SK-N-MC (cell line): ENCODE data around the gene SAMM50.
"Not testable (repeated sequence)": the region's sequence is repeated elsewhere in the genome, so short reads cannot be mapped to it uniquely, and the experiment has no call there.

Source experiments
- DNase-seq: peaks from one replicate; pipeline ENCODE4 v3.0.0-alpha.2; 2011; ENCODE audit warnings: low read depth, low spot score
- H3K27ac ChIP-seq: fragments of 200-600 bp; sonication (generic); 2 replicates; pipeline ENCODE4 v1.5.1; 2016; ENCODE audit warnings: mixed run types
- H3K36me3 ChIP-seq: fragments of 200-600 bp; sonication (generic); 2 replicates; pipeline ENCODE4 v1.6.1; 2017; ENCODE audit warnings: antibody characterized with exemption, low read length, mixed read lengths; ENCODE audit not compliant: insufficient read depth
- H3K4me3 ChIP-seq: fragments of 200-600 bp; sonication (generic); 2 replicates; pipeline ENCODE4 v1.5.1; 2016
- H3K9ac ChIP-seq: fragments of 200-600 bp; sonication (generic); 2 replicates; pipeline ENCODE4 v1.8.0; 2017; ENCODE audit warnings: mixed run types, mixed read lengths; ENCODE audit not compliant: insufficient read length
- H3K9me3 ChIP-seq: fragments of 200-600 bp; sonication (generic); 2 replicates; pipeline ENCODE4 v1.6.1; 2017; ENCODE audit warnings: low read depth, mild to moderate bottlenecking, antibody characterized with exemption, low read length, moderate library complexity, mixed read lengths
- EZH2 ChIP-seq: fragments of 200-600 bp; sonication (generic); IDR thresholded peaks from one replicate; pipeline ENCODE4 v1.6.1; 2017; ENCODE audit warnings: antibody characterized with exemption
- FOXP2 ChIP-seq: optimal IDR thresholded peaks from 2 replicates; pipeline ENCODE3; 2011; ENCODE audit warnings: mild to moderate bottlenecking, moderate library complexity; ENCODE audit not compliant: insufficient read depth; ENCODE audit errors: extremely low read length, control extremely low read depth
- POLR2AphosphoS5 ChIP-seq: IDR thresholded peaks from 2 replicates; pipeline ENCODE4 v1.6.1; 2012; ENCODE audit warnings: mild to moderate bottlenecking, low read depth, low read length, borderline replicate concordance

The SAMM50 gene

DNA sequence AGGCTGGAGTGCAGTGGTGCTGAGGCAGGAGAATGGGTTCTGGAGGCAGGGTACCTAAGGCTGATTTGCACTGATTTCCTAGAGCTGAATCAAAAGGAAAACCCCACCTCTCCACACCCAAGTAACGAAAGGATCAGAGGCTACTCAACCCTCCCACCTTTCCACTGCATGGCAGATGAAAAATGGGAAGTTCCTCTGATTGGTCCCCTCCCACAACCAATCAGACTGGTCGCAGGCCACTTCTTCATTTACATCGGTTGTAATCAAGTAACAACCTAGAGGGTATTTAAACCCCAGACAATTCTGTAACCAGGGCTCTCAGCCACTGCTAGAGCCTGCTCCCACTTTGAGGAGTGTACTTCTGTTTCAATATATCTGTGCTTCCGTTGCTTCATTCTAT lies 50.3 kb downstream of the SAMM50 start:
- Histone ChIP-seq H3K4me3 (no peak overlapping the region), H3K9ac (no peak overlapping the region), H3K9me3 (no peaks in the 10 kb centered on the region), H3K27ac (no peak overlapping the region), H3K36me3 (no peaks in the 10 kb centered on the region)
- no peak for DNase-seq
- TF ChIP-seq FOXP2 (no peak), POLR2AphosphoS5 (no peak), EZH2 (no peak)

DNA sequence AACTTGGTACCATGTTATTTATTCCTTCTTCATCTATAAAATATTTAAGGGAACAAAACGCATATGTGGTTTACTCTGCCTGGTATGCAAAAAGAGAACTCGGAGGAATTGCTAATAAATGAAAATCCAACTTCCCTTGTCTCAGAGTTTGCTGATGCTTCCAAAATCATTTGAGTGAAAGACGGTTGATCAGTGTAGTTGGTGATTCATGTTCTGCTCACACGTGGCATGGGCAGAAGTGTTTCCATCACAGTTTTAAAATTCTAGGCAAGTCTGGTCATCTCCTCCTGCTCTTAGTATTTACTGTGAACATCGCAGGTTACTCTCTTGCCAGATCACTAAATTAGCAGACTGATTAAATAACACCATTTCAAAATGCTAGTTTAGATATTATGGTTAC lies 56.9 kb downstream of the SAMM50 start:
- no peak overlapping the region for H3K27ac ChIP-seq
- no peak overlapping the region for H3K4me3 ChIP-seq
- DNase-seq, result no peak
- no peak overlapping the region for H3K9ac ChIP-seq
- TF ChIP-seq POLR2AphosphoS5 (no peak), FOXP2 (no peak), EZH2 (no peak)
- H3K9me3 ChIP-seq, result no peaks in the 10 kb centered on the region
- no peaks in the 10 kb centered on the region for H3K36me3 ChIP-seq

DNA sequence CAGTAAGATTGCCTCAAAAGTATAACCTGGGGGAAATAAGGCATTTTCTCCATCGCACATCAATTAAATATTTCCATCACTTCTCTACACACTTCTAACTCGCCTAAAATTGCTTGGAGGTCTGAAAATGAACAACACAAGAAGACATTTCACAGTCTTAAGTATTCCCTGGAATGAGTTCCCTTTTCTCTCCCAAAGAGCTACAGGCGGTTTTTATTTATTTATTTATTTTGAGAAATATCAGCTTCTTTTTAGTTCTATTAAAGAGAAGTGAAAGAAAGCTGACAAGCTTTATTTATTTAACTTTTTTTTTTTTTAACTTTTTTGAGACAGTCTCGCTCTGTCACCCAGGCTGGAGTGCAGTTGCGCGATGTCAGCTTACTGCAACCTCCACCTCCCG lies 57.3 kb downstream of the SAMM50 start:
- Histone ChIP-seq H3K9ac (no peak overlapping the region), H3K4me3 (no peak overlapping the region), H3K9me3 (no peaks in the 10 kb centered on the region), H3K27ac (no peak overlapping the region), H3K36me3 (no peaks in the 10 kb centered on the region)
- no peak for DNase-seq
- TF ChIP-seq FOXP2, result no peak
- TF ChIP-seq EZH2, result no peak
- TF ChIP-seq POLR2AphosphoS5, result no peak

DNA sequence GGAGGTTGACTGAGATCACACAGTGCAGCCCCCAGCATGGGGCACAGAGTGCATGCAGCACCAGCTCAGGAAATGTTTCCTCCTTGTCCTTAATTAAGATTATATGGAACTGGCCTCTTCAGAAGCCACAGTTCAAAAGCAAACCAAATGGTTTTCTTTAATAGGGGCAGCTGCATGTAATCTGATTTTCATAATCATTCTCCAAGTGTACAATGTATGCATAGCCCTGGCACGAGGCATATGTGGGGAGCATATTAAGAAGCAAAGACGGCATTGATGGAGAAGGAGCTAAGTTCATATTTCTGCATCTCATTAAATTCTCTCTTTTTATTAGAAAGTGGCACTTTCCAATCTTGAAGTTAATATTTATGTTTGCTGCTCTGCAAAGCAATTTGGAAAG lies 59.0 kb downstream of the SAMM50 start:
- H3K27ac ChIP-seq, result no peak overlapping the region
- no peak for TF ChIP-seq EZH2
- TF ChIP-seq FOXP2, result no peak
- TF ChIP-seq POLR2AphosphoS5, result no peak
- peak; percentile 3 for DNase-seq

DNA sequence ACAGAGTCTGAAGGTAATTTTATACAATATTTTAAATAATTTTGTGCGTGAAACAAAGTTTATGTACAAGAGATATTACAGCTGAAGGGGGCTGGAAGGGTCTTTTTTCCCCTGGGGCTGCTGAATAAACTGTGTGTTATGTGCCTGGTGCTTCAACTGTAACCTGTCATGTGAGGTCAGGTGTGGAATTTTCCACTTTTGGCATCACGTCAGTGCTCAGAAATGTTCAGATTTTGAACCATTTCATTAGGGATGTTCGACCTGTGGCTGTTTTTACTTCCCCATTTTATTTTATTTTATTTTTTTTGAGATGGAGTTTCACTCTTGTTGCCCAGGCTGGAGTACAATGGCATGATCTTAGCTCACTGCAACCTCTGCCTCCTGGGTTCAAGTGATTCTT lies 61.3 kb downstream of the SAMM50 start:
- DNase-seq, H3K4me3 ChIP-seq, H3K9me3 ChIP-seq, H3K27ac ChIP-seq, H3K9ac ChIP-seq, H3K36me3 ChIP-seq: not testable (repeated sequence)

More for the DNA sequence above, 59.0 kb downstream of the SAMM50 start:
- no peaks in the 10 kb centered on the region for H3K36me3 ChIP-seq
- H3K9ac ChIP-seq, result no peak overlapping the region
- H3K9me3 ChIP-seq, result no peaks in the 10 kb centered on the region
- peak overlapping the region; percentile 52 for H3K4me3 ChIP-seq

DNA sequence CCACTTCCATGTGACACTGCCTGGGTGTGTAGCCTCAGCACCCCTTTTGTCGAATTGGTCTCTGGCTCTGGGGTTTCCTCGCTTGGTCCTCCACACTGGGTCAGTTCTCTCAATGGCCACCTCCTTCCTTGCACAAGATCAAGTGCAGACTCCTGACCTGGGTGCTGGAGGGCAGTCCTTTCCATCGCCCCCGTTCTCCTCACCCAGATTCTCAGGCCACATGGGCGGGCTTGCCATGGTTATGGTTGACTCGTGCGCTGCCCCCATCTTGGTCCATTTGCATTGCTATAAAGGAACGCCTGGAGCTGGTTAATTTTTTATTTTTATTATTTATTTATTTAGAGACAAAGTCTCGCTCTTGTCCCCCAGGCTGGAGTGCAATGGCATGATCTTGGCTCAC lies 63.4 kb downstream of the SAMM50 start:
- TF ChIP-seq POLR2AphosphoS5, result no peak
- TF ChIP-seq FOXP2, result no peak
- TF ChIP-seq EZH2, result no peak
- Histone ChIP-seq H3K9ac (no peak overlapping the region), H3K27ac (no peak overlapping the region), H3K36me3 (no peaks in the 10 kb centered on the region), H3K4me3 (no peak overlapping the region), H3K9me3 (no peaks in the 10 kb centered on the region)
- DNase-seq, result no peak

DNA sequence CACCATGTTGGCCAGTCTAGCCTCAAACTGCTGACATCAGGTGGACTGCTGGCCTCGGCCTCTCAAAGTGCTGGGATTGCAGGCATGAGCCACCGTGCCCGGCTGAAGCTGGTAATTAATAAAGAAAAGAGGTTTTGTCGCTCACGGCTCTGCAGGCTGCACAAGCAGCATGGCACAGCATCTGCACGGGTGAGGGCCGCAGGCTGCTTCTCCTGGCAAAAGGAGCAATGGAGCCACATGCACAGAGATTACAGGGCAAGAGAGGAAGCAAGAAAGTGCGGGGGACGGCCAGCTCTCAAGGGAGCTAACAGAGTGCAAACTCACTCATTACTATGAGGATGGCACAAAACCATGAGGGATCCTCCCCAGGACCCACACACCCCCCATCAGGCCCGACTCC lies 64.2 kb downstream of the SAMM50 start:
- H3K36me3 ChIP-seq, result no peaks in the 10 kb centered on the region
- TF ChIP-seq EZH2 (no peak), FOXP2 (no peak), POLR2AphosphoS5 (no peak)
- H3K9ac ChIP-seq, result no peak overlapping the region
- no peak overlapping the region for H3K27ac ChIP-seq
- no peak overlapping the region for H3K4me3 ChIP-seq
- no peaks in the 10 kb centered on the region for H3K9me3 ChIP-seq
- no peak for DNase-seq

DNA sequence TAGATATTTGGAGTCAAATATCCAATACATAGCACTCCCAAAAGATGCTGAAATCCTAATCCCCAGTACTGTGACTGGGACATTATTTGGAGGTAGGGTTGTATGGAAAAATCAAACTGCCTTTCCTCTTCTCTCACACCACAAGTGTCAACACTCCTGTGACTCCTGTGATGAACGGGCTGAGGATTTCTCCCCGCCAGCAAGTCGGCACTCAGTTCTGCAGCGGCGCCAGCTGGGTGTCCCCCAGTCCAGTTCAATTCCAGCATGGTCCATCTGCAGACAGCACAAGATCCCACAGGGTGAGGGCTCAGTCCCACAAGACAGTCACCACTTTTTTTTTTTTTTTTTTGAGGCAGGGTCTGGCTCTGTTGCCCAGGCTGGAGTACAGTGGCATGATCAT lies 64.6 kb downstream of the SAMM50 start:
- Histone ChIP-seq H3K9ac (no peak overlapping the region), H3K4me3 (no peak overlapping the region), H3K36me3 (no peaks in the 10 kb centered on the region), H3K9me3 (no peaks in the 10 kb centered on the region), H3K27ac (no peak overlapping the region)
- DNase-seq, result no peak
- no peak for TF ChIP-seq FOXP2
- TF ChIP-seq EZH2, result no peak
- TF ChIP-seq POLR2AphosphoS5, result no peak

DNA sequence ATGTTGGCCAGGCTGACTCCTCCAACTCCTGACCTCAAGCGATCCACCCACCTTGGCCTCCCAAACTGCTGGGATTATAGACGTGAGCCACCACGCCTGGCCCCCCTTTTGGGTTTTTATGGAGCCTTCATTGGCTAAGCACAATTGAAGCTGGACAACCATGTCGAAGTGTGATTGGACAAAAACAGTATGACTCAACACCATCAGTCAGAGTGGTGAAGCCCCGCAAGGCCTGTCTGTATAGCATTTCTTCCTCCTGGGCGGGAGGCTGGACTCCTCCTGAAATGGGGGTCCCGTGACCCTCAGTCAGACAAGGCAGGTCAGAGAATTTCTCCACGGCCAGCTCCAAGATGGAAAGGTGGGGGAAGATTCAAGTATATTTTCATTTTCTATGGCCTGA lies 65.7 kb downstream of the SAMM50 start:
- no peak overlapping the region for H3K4me3 ChIP-seq
- no peaks in the 10 kb centered on the region for H3K36me3 ChIP-seq
- no peak for DNase-seq
- H3K9me3 ChIP-seq, result no peaks in the 10 kb centered on the region
- no peak for TF ChIP-seq FOXP2
- no peak for TF ChIP-seq POLR2AphosphoS5
- no peak for TF ChIP-seq EZH2
- no peak overlapping the region for H3K27ac ChIP-seq
- no peak overlapping the region for H3K9ac ChIP-seq
